Activated B cell treated with CpG ODN at 0.5 μM for 24 hours (primary cell): ENCODE measurements around the gene FERMT3. TPM values are rescaled to one million over a fixed set of nuclear protein-coding genes. Genes with fewer than 3 reads are reported as not detected.
A peak's percentile ranks its signal among the peaks of the same experiment; 100 is the strongest.

Experiments used
- ATAC-seq: fragments of 200-7000 bp; cut with Tn5 transposase; one replicate; pipeline ENCODE4 v1.10.0; 2021; ENCODE audit warnings: low read depth, mild to moderate bottlenecking, moderate library complexity
- CTCF ChIA-PET: fragments of 350-600 bp; sonication (Branson Sonifier 250); formaldehyde crosslinking; loops from one replicate; lab custom pipeline; 2021; ENCODE audit warnings: antibody characterized with exemption; lab: Charles Lee
- POLR2A ChIA-PET: fragments of 350-600 bp; sonication (Branson Sonifier 250); formaldehyde crosslinking; loops from one replicate; lab custom pipeline; 2021; ENCODE audit warnings: antibody characterized with exemption; lab: Charles Lee
- DNase-seq: peaks from one replicate; pipeline ENCODE4 v3.0.0; 2022
- H3K27ac Mint-ChIP-seq: one replicate; pipeline ENCODE4 v1.8.0; 2020; ENCODE audit warnings: mixed read lengths
- H3K27me3 Mint-ChIP-seq: one replicate; pipeline ENCODE4 v1.8.0; 2021; ENCODE audit warnings: mixed read lengths
- H3K36me3 Mint-ChIP-seq: one replicate; pipeline ENCODE4 v1.8.0; 2021; ENCODE audit warnings: low read depth, mixed read lengths
- H3K4me1 Mint-ChIP-seq: one replicate; pipeline ENCODE4 v1.8.0; 2021; ENCODE audit warnings: mixed read lengths
- H3K4me3 Mint-ChIP-seq: one replicate; pipeline ENCODE4 v1.8.0; 2020; ENCODE audit warnings: mild to moderate bottlenecking, mixed read lengths
- H3K9me3 Mint-ChIP-seq: one replicate; pipeline ENCODE4 v1.8.0; 2020; ENCODE audit warnings: mixed read lengths
- intact Hi-C: fragments of 100-400 bp; cut with micrococcal nuclease; formaldehyde crosslinking; loops from one replicate; pipeline ENCODE4 v1.15.1; 2024
- total RNA-seq: library from RNA; stranded (reverse); gene quantifications from 2 replicates; pipeline ENCODE4 v1.2.3, GENCODE V29; 2022
- TF ChIP-seq, protein P1 (sequence below): fragments of 200-600 bp; IDR thresholded peaks from one replicate; pipeline ENCODE4 v1.8.0; 2022; ENCODE audit warnings: antibody characterized with exemption, mild to moderate bottlenecking

Gene FERMT3
- total RNA-seq, 1 donor from 2014 or later = 169 TPM

DNA sequence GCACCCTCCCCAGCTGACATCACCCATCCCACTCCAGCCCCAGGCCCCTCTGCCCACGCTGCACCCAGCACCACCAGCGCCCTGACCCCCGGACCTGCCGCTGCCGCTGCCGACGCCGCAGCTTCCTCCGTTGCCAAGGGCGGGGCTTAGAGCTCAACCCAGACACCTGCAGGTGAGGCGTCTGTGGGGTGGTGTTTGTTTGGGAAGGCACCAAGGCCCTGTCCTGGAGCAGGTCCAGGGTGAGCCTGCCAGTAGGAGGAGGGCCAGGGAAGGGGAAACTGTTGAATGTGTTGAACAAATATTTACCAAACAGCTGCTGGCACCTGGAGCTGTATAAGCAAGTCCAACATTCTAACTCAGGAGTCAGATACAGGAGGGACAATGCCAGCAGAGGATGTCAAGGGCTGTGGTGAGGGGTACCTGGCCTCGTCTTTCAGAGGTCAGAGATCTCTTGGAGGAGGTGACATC, 31.0 kb downstream of the FERMT3 start:
- Mint-ChIP-seq H3K9me3 (no peaks in the 10 kb centered on the region), H3K27ac (peak overlapping the region; percentile 98), H3K36me3 (peaks cover 39% of the 10 kb centered on the region), H3K4me3 (no peak overlapping the region), H3K27me3 (no peaks in the 10 kb centered on the region), H3K4me1 (peaks cover 73% of the 10 kb centered on the region)
- TF ChIP-seq, protein P1, sequence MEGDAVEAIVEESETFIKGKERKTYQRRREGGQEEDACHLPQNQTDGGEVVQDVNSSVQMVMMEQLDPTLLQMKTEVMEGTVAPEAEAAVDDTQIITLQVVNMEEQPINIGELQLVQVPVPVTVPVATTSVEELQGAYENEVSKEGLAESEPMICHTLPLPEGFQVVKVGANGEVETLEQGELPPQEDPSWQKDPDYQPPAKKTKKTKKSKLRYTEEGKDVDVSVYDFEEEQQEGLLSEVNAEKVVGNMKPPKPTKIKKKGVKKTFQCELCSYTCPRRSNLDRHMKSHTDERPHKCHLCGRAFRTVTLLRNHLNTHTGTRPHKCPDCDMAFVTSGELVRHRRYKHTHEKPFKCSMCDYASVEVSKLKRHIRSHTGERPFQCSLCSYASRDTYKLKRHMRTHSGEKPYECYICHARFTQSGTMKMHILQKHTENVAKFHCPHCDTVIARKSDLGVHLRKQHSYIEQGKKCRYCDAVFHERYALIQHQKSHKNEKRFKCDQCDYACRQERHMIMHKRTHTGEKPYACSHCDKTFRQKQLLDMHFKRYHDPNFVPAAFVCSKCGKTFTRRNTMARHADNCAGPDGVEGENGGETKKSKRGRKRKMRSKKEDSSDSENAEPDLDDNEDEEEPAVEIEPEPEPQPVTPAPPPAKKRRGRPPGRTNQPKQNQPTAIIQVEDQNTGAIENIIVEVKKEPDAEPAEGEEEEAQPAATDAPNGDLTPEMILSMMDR = no peak
- CTCF ChIA-PET = interaction anchor here (0.6 kb wide), 1 partner anchor 39 kb away, joined by 3 read pairs; no protein-coding TSS in a partner anchor
- ATAC-seq (no peak), DNase-seq (no peak)
- POLR2A ChIA-PET = interaction anchor here (0.8 to 1.5 kb wide), 5 partner anchors 11 to 68 kb away, joined by 3 to 5 read pairs (median 4); partner anchors contain the start of genes ESRRA, FERMT3, NUDT22 and TRPT1
- intact Hi-C loops = no loop called here

DNA sequence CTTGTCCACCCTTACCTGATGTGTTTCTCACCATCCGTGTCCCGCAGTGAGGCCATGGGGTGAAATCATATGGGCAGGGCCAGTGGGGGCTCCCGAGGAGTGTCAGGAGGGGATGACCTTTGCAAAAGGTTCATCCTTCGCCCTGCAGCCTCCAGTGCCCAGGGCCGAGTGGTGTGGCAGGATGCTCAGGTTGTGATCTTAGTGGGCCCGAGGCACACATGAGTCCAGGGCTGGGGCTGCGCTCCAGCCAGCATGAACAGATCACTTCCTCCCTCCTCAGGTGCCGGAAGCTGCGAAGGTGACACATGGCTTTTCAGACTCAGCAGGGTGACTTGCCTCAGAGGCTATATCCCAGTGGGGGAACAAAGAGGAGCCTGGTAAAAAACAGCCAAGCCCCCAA, 31.6 kb downstream of the FERMT3 start:
- ChIA-PET POLR2A (interaction anchor here (0.7 to 5.9 kb wide), 5 partner anchors 7 to 32 kb away, joined by 4 to 60 read pairs (median 6); partner anchors contain the start of genes DNAJC4, FERMT3, NUDT22 and TRPT1), CTCF (interaction anchor here (0.6 kb wide), 1 partner anchor 40 kb away, joined by 3 read pairs; no protein-coding TSS in a partner anchor)
- H3K36me3 Mint-ChIP-seq = peaks cover 43% of the 10 kb centered on the region
- TF ChIP-seq, protein P1 = no peak
- intact Hi-C loops = no loop called here
- ATAC-seq = no peak
- H3K27ac Mint-ChIP-seq = peak overlapping the region; percentile 98
- no peaks in the 10 kb centered on the region for H3K27me3 Mint-ChIP-seq
- H3K9me3 Mint-ChIP-seq = no peaks in the 10 kb centered on the region
- no peak overlapping the region for H3K4me3 Mint-ChIP-seq
- peaks cover 73% of the 10 kb centered on the region for H3K4me1 Mint-ChIP-seq
- DNase-seq = no peak

DNA sequence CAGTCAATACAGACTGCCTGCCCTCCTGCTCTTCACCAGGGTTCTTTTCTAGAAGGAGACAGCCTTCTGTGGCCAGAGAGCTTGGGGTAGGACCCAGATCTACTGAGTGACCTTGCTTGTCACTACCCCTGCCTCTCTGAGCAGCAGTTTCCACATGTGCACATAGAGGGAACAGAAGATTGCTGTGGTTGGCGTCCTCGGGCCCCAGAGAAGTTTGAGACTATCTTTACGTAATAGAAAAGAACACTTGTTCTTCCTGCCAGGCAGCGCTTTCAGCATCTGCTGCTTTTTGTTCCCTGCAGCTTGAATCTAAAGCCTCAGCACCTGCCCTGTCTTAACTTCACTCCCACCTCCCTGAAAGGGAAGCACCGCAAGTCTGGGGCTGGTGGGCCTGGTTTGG, 32.5 kb downstream of the FERMT3 start:
- H3K27me3 Mint-ChIP-seq = no peaks in the 10 kb centered on the region
- H3K9me3 Mint-ChIP-seq = no peaks in the 10 kb centered on the region
- TF ChIP-seq, protein P1 = no peak
- H3K4me3 Mint-ChIP-seq = no peak overlapping the region
- intact Hi-C loops = no loop called here
- H3K27ac Mint-ChIP-seq = peak overlapping the region; percentile 98
- peaks cover 74% of the 10 kb centered on the region for H3K4me1 Mint-ChIP-seq
- ATAC-seq (no peak), DNase-seq (no peak)
- peaks cover 52% of the 10 kb centered on the region for H3K36me3 Mint-ChIP-seq
- ChIA-PET POLR2A (interaction anchor here (0.6 to 5.9 kb wide), 4 partner anchors 8 to 24 kb away, joined by 4 to 60 read pairs (median 13); partner anchors contain the start of genes DNAJC4, NUDT22 and TRPT1), CTCF (no interaction called here)

DNA sequence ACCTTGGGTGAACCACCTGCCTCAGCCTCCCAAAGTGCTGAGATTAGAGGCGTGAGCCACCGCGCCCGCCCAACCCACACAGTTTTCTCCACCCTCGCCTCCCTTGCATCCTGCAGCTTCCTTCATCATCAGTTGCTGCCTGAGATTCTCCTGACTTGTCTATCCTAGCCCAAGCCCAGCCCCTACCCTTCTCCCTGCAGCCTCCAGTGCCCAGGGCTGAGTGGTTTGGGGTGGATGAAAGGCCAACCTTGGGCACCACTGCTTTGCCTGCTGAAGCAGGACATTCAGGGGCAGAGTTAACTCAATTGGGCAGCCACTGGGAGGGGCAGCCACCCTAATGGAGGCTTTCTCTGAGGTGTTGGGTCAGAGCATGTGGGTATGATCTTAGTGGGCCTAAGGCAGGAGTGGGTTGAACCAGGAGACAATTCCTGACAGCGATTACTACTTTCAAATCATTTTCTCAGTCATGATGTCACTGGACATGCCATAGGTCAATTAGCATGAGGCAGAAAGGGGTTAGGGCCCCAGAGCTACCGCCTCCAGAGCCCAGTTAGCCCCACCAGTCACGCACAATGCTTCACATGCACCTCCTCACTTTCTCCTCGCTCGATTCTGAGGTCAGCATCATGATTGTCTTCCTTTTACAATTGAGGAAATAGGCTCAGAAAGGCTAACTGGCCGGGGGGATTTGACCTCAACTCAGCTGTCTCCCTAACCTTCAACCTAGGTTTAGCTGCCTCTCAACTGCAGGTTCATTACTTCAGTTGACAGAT, 33.3 kb downstream of the FERMT3 start:
- no peaks in the 10 kb centered on the region for H3K9me3 Mint-ChIP-seq
- intact Hi-C loops = loop anchor here (1.0 to 10.0 kb wide), 6 partner anchors 10 to 535 kb away; partner anchors contain the start of genes CCDC88B, DNAJC4, NUDT22 and OTUB1
- H3K4me1 Mint-ChIP-seq = peaks cover 76% of the 10 kb centered on the region

More for the DNA sequence above, 33.3 kb downstream of the FERMT3 start:
- H3K27me3 Mint-ChIP-seq = no peaks in the 10 kb centered on the region
- peaks cover 56% of the 10 kb centered on the region for H3K36me3 Mint-ChIP-seq
- TF ChIP-seq, protein P1 = no peak
- peak overlapping the region; percentile 91 for H3K4me3 Mint-ChIP-seq
- ChIA-PET POLR2A (interaction anchor here (0.6 to 8.7 kb wide), 11 partner anchors 9 to 1317 kb away, joined by 3 to 127 read pairs (median 11); partner anchors contain the start of genes DNAJC4, ESRRA, FERMT3 and NUDT22), CTCF (no interaction called here)
- H3K27ac Mint-ChIP-seq = peak overlapping the region; percentile 98
- DNase-seq = no peak
- no peak for ATAC-seq
